ENCODE measurements around the gene ZNF549.

The ZNF549 gene

DNA sequence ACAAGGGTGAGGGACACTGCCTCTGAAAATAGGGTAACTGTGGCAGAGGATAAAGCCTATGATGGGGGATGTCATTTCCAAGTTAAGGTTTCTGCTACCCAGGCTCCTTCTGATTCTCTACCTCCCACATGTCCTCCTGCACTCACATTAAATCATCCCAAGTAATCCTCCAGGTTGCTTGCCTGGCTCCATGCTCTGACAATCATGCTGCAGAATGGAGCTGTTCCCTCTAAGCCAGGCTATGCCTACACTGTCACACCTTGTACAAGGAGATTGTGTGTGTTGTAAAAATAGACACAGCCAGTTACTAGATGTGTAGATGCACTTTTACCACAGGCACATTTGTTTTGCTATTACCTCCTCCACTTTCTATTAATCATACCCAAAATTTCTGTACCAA is 43.6 kb downstream of the ZNF549 start:
- no peak for DNase-seq

DNA sequence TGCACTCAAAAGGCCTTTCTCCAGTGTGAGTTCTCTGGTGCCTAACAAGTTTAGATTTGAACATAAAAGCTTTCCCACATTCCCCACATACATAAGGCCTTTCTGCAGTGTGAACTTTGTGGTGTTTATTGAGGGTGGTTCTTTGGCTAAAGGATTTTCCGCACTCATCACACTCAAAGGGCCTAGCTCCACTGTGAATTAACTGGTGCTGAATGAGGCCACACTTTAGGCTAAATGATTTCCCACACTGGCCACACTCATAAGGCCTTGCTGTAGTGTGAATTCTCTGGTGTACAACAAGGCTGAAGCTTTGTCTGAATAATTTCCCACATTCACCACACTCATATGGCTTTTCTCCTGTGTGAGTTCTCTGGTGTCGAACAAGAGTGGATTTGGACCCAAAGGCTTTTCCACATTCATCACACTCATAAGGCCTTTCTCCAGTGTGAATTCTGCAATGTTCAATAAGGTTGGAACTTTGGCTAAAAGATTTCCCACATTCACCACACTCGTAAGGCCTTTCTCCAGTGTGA is 45.3 kb downstream of the ZNF549 start:
- no peak for DNase-seq

DNA sequence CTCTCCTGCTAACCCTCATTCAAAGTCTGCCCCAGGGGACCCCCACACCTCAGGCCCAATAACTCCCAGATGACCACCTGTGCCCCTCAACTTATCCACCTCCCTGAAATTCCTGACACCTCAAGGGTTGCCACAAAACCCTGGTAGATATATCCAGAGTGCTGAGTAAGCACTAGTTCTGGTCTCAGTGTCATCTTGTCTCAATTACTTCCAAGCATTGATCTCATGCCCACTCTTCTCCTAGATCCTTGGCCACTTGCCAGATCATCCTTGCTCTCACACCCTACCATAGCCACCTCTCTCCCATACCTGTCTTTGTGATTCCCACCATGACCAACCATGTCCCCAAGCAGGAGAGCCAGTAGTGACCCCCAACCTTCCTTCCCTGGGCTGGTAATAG is 49.5 kb downstream of the ZNF549 start:
- DNase-seq: no peak

DNA sequence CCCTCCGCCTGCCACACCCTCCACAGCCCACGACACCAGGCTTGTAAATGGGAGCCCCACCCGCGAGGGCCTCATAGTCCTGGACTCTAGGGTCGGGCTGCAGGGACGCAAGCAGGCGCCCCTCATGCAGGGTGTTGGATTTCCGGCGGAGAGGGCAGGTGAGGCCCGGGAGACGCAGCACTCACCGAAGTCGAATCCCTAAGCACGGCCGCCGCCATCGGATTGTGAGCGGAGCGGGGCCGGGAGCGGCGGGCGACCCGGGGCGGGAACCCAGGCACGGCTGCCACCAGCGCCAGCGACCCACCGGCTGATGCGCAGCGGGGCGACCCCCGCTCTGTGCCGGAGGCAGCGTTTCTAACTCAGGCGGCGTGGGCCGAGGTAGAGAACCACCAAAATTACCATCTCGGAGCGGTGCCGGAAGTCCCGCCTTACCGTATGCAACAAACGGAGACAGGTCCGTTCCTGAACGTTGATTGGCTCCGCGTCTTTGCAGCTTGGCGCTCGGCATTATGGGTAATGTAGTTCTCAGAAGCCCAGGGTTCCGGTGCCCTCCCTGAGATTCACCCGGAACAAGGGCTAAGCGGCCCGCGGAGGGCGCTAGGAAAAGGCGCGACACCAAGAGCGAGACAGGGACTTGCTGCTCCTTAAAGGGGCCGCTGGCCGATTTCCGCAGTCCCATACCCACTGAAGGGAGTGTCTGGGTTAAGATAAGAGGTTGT is 51.5 kb downstream of the ZNF549 start, which contains the start of gene ZNF416:
Gene ZNF416, minus strand, starts transcription at position 425 of the 719 bp plus-strand sequence. Its CDS starts 207 bp downstream, at position 218.
- peak; percentile 99 for DNase-seq

DNA sequence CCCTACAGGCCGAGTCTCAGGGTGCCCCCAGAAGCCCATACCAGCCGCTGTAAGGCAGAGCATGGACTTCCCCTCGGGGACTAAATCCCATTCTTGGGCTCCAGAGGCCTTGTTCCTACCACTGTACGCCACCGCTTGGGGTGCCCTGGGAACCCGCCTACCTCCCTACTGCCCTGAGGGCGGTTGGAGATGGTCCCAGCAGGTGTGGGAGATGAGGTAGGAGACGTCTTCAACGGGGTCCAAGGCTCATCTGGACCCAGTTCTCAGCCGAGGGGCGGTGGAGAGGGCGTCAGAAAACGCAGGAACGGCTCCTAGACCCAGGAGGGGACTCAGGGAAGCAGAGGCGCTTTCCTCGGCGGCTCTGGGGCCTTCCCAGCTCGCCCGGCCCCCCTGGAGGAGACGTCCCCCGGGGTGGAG is 56.0 kb downstream of the ZNF549 start:
- no peak for DNase-seq

DNA sequence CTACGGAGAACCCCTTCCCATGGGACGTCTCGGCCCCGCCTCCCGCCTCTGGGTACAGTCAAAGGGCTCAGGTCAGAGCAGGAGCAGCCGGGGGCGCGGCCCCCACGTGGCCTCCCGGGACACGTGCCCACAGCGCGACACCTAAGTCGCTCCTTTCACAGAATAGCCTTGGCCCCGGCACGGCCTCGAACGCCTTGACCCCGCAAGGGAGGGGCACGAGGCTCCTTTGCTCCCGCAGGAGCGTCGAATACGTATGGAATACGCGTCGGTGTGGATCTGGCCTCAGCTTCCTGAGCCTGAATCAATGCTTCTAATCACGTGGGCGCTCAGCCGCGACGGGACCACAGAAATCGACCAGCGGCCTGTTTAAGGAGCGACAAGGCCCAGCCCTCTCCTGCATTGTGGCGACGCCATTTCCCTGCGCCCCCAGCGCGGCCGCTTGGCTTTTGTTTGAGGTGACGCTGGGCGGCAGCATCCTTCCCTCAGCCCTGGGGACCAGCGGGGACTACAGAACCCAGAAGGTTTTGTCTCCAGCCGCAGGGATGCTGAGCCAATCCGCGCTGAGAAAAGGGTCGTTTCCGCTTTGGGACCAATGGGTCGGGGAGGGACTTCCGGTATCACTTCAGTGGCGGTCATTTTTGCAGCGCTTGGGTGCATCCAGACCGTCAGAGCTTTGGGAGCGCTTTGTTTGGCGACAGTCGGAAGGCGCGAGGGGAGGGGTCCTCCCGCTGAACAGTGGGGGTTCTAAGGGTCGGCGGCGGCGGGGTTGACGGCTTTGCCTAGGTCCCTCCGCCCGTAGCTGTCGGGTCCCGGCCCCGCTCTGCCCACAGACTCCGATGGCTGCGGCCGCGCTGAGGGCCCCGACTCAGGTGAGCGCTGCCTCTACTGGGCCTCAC is 56.6 kb downstream of the ZNF549 start, which contains the start of gene ZIK1:
Gene ZIK1, plus strand, starts transcription at position 625 of the 896 bp plus-strand sequence. Its CDS starts 212 bp downstream, at position 837.
- DNase-seq: peak; percentile 64

DNA sequence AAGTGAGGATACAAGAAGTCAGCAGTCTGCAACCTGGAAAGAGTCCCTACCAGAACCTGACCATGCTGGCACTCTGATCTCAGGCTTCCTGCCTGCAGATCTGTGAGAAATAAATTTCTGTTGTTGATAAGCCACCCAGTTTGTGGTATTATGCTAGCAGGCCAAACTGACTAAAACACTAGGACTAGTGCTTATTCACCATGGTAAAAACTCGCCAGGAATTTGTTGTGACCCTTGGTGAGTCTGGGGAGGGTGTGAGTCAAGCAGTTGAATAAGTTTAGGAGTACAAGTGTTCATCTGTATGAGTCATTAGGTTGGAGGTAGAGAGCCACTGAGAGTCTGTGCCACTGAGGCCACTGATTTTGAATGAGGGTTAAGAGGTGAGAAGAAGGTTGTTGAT is 60.4 kb downstream of the ZNF549 start:
- DNase-seq: peak; percentile 80

DNA sequence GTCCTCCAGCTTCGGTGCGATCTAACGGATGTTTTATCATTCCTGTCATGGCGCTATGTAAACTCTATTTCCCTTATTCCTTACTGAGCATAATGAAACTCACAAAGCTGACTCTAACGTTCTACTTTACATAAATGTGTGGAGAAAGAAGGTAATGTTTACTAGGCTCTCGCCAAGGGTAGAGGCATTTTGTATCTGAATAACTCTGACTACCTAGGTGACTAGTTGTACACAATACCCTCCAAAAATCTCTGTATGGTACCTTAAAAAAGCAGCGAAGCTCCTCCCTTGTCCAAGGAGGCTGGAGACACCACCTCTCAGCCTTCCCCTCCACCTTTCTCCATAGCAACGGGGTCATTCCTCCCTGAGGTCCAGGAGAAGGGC is 72.2 kb downstream of the ZNF549 start:
- no peak for DNase-seq

DNA sequence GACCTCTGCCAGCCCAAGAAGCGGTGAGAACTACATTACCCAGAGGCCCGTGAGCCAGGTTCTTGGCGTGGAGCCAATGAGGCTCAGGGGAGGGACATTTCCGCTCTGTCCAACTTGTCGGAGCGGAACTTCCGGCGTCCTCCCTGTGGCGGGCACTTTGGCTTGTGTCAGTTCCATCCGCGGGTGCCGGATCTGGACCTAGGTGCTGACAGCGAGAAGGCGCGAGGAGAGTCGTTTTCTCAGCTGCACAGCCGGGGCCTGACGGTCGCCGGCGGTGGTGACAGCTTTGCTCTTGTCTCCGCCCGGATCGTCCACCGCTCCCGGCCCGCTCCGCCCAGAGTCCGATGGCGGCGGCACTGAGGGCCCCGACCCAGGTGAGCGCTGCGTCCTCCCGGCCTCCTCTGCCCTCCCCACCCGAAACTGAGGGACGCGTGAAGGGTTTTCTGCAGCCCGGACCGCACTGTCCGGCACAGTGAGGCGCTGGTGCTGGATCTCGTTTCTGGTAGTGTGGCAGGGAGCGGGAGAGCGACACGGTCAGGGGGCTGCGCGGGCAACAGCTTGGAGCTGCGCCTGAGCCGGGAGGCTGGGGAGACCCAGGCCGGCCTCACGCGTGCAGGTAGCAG is 72.7 kb downstream of the ZNF549 start, which contains the start of gene ZNF530:
Gene ZNF530, plus strand, starts transcription at position 125 of the 623 bp plus-strand sequence. CDS start 4,461 bp downstream, outside the sequence.
- DNase-seq: peak; percentile 82

DNA sequence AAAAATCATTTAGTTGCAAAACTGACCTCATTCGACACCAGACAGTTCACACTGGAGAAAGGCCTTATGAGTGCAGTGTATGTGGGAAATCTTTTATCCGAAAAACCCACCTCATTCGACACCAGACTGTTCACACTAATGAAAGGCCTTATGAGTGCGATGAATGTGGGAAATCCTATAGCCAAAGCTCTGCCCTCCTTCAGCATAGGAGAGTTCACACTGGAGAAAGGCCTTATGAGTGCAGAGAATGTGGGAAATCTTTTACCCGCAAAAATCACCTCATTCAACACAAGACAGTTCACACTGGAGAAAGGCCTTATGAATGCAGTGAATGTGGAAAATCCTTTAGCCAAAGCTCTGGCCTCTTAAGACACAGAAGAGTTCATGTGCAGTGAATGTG is 79.8 kb downstream of the ZNF549 start:
- DNase-seq: no peak

Measured in HCEC 1CT (cell line).